CD4-positive, CD25-positive, alpha-beta regulatory T cell (primary cell): ENCODE results near the gene NR2E1. TPM values are rescaled to one million over a fixed set of nuclear protein-coding genes. Genes with fewer than 3 reads are reported as not detected.

Experiments used
- ATAC-seq, 2 donors: fragments of 150-1000 bp; cut with Tn5 transposase; one replicate each; pipeline ENCODE4 v1.10.0; 2021; ENCODE audit warnings: low read depth in 2 of 2, moderate number of reproducible peaks in 2 of 2, moderate library complexity in 1 of 2
- DNase-seq, 3 donors: peaks; one replicate each; pipeline versions ENCODE4 v3.0.0 to v3.0.0-alpha.2; 2012 to 2022; ENCODE audit warnings: mixed read lengths in 1 of 3
- H3K27ac ChIP-seq: one replicate; pipeline ENCODE4 v1.7.0; 2013; ENCODE audit warnings: mild to moderate bottlenecking, low read length; ENCODE audit not compliant: insufficient read depth, poor library complexity, severe bottlenecking
- H3K27me3 ChIP-seq: one replicate; pipeline ENCODE4 v1.7.0; 2013; ENCODE audit warnings: low read length; ENCODE audit not compliant: control insufficient read depth, insufficient read depth
- H3K36me3 ChIP-seq: one replicate; pipeline ENCODE4 v1.7.0; 2013; ENCODE audit warnings: mild to moderate bottlenecking, low read length, moderate library complexity; ENCODE audit not compliant: control insufficient read depth, insufficient read depth
- H3K4me1 ChIP-seq: 2 replicates; pipeline ENCODE4 v1.7.0; 2013; ENCODE audit warnings: mild to moderate bottlenecking, low read length; ENCODE audit not compliant: insufficient read depth, control insufficient read depth, poor library complexity, severe bottlenecking
- H3K4me3 ChIP-seq: one replicate; pipeline ENCODE4 v1.7.0; 2013; ENCODE audit warnings: low read depth, mild to moderate bottlenecking, low read length, moderate library complexity
- H3K9me3 ChIP-seq, 2 experiments: 1 replicate in 1 of 2; 2 replicates in 1 of 2; pipeline ENCODE4 v1.7.0; 2013; ENCODE audit warnings: low read length in 2 of 2, mild to moderate bottlenecking in 1 of 2, moderate library complexity in 1 of 2; ENCODE audit not compliant: control insufficient read depth in 2 of 2
- H3K27ac Mint-ChIP-seq, 3 donors: one replicate each; pipeline ENCODE4 v1.8.0; 2020 to 2022; ENCODE audit warnings: mild to moderate bottlenecking in 3 of 3, mixed read lengths in 3 of 3, moderate library complexity in 2 of 3
- H3K27me3 Mint-ChIP-seq: one replicate; pipeline ENCODE4 v1.8.0; 2022; ENCODE audit warnings: mild to moderate bottlenecking, mixed read lengths
- H3K36me3 Mint-ChIP-seq: one replicate; pipeline ENCODE4 v1.8.0; 2020; ENCODE audit warnings: mixed read lengths
- H3K4me1 Mint-ChIP-seq, 4 donors: one replicate each; pipeline ENCODE4 v1.8.0; 2020 to 2022; ENCODE audit warnings: mixed read lengths in 4 of 4, mild to moderate bottlenecking in 1 of 4
- H3K4me3 Mint-ChIP-seq, 4 donors: one replicate each; pipeline ENCODE4 v1.8.0; 2020 to 2022; ENCODE audit warnings: mild to moderate bottlenecking in 4 of 4, mixed read lengths in 4 of 4, moderate library complexity in 3 of 4
- H3K9me3 Mint-ChIP-seq, 7 donors: one replicate each; pipeline ENCODE4 v1.8.0; 2020 to 2022; ENCODE audit warnings: mixed read lengths in 7 of 7, mild to moderate bottlenecking in 3 of 7, moderate library complexity in 2 of 7
- polyA plus RNA-seq, 4 donors: library from polyadenylated mRNA; unstranded; fragments of 300-500 nt; fragmentation: Illumina TruSeq; gene quantifications; one replicate each; pipeline ENCODE4 v1.2.3, GENCODE V29; 2021
- total RNA-seq: library from RNA; stranded (reverse); gene quantifications from one replicate; pipeline ENCODE4 v1.2.3, GENCODE V29; 2022

The NR2E1 gene
- total and polyA plus RNA-seq, 5 donors from 2014 or later: not detected

GRCh38 chr6:108236791-108237190 lies 71.0 kb downstream of the NR2E1 start:
- Histone ChIP-seq H3K9me3 (no peaks in the 10 kb centered on the region), H3K27ac (no peak overlapping the region), H3K4me1 (no peaks in the 10 kb centered on the region), H3K4me3 (no peak overlapping the region), H3K36me3 (peaks cover 6% of the 10 kb centered on the region), H3K27me3 (no peaks in the 10 kb centered on the region)
- H3K36me3 Mint-ChIP-seq: peaks cover 45% of the 10 kb centered on the region
- H3K27me3 Mint-ChIP-seq: no peaks in the 10 kb centered on the region
- peaks cover 10 to 57% (median 42%) of the 10 kb centered on the region in 4 donors for H3K4me1 Mint-ChIP-seq
- DNase-seq (no peak), ATAC-seq (no peak)
- peaks cover 0 to 2% (median 0%) of the 10 kb centered on the region in 7 donors for H3K9me3 Mint-ChIP-seq
- no peak overlapping the region for H3K4me3 Mint-ChIP-seq
- H3K27ac Mint-ChIP-seq: no peak overlapping the region

DNA sequence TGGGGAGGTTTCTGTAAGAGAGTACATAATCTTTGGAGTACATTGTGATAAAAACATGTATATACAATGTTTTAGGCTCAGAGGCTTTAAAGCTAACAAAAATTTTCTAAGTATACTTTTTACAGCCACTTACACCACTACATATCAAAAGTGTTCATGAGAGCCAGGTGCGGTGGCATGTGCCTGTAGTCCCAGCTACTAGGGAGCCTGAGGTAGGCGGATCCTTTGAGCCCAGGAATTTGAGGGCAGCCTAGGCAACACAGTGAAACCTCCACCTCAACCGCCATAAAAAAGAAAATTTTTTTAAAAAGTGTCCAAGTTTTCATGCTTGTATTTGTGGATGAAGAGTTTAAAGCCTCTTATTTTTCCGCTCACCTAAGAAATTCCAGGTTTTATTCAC lies 72.5 kb downstream of the NR2E1 start:
- no peak for ATAC-seq
- no peaks in the 10 kb centered on the region for H3K27me3 Mint-ChIP-seq
- H3K27ac Mint-ChIP-seq: no peak overlapping the region
- H3K9me3 Mint-ChIP-seq: peaks cover 0 to 6% (median 2%) of the 10 kb centered on the region in 7 donors
- no peaks in the 10 kb centered on the region for H3K27me3 ChIP-seq
- H3K9me3 ChIP-seq: peaks cover 3 to 6% of the 10 kb centered on the region in 2 experiments
- DNase-seq: no peak
- H3K4me1 ChIP-seq: no peaks in the 10 kb centered on the region
- H3K4me3 Mint-ChIP-seq: no peak overlapping the region
- H3K36me3 Mint-ChIP-seq: peaks cover 54% of the 10 kb centered on the region
- H3K27ac ChIP-seq: no peak overlapping the region
- H3K36me3 ChIP-seq: peaks cover 16% of the 10 kb centered on the region
- H3K4me1 Mint-ChIP-seq: peaks cover 6 to 56% (median 38%) of the 10 kb centered on the region in 4 donors
- no peak overlapping the region for H3K4me3 ChIP-seq

Other genes with a start within 250 kb of the NR2E1 start
- 78.7 TPM for gene SEC63, start 207.8 kb upstream of the NR2E1 start, total RNA-seq
- gene SEC63, start 207.8 kb upstream of the NR2E1 start, polyA plus RNA-seq: 10 to 100 TPM; 17.9 to 24.0 (median 21.7) TPM
- 34.1 TPM for gene OSTM1, start 91.3 kb upstream of the NR2E1 start, total RNA-seq
- gene OSTM1, start 91.3 kb upstream of the NR2E1 start, polyA plus RNA-seq: 10 to 100 TPM; 32.2 to 56.2 (median 50.6) TPM
- 60.7 TPM for gene SNX3, start 95.0 kb downstream of the NR2E1 start, total RNA-seq
- gene SNX3, start 95.0 kb downstream of the NR2E1 start, polyA plus RNA-seq: 100 to 1,000 TPM; 193 to 226 (median 206) TPM
- 3.6 TPM for gene AFG1L, start 129.0 kb downstream of the NR2E1 start, total RNA-seq
- gene AFG1L, start 129.0 kb downstream of the NR2E1 start, polyA plus RNA-seq: 1 to 10 TPM in 3 of 4 donors, under 1 TPM in 1; 0.55 to 4.4 (median 1.8) TPM